ENCODE results near the gene DLG1. TPM values are rescaled to one million over a fixed set of nuclear protein-coding genes. Genes with fewer than 3 reads are reported as not detected.
"Not testable (repeated sequence)": the region's sequence is repeated elsewhere in the genome, so short reads cannot be mapped to it uniquely, and the experiment has no call there.

DLG1 gene
- total and polyA plus RNA-seq, 7 experiments from 2014 or later, result 27.9 to 96.5 (median 85.9) TPM

GRCh38 chr3:197202694-197203093, 95.7 kb downstream of the DLG1 start:
- POLR2A ChIA-PET, result no interaction called here
- CTCF ChIA-PET, result no interaction called here
- no peak for ATAC-seq
- Histone ChIP-seq H3K36me3 (ENCODE audit: control insufficient read depth in 2 of 3, insufficient read depth in 3 of 3, low read length in 3 of 3) (no peaks in the 10 kb centered on the region), H3K4me1 (ENCODE audit: control insufficient read depth in 2 of 2, insufficient read depth in 2 of 2, low read length in 2 of 2) (peaks cover 0 to 9% of the 10 kb centered on the region in 2 donors), H3K27ac (ENCODE audit: low read depth, low read length) (no peak overlapping the region), H3K27me3 (ENCODE audit: control insufficient read depth in 2 of 2, insufficient read depth in 2 of 2, low read length in 2 of 2) (no peaks in the 10 kb centered on the region), H3K4me3 (ENCODE audit: low read length) (no peak overlapping the region), H3K9me3 (ENCODE audit: control insufficient read depth in 2 of 3, low read length in 3 of 3) (no peaks in the 10 kb centered on the region)
- no peak for DNase-seq
- Mint-ChIP-seq H3K36me3 (peaks cover 0 to 8% (median 0%) of the 10 kb centered on the region in 5 donors), H3K27me3 (no peaks in the 10 kb centered on the region), H3K4me3 (peak overlapping the region in 2 of 10 donors; percentile 2 to 22), H3K4me1 (peaks cover 25 to 85% (median 76%) of the 10 kb centered on the region in 7 donors), H3K9me3 (no peaks in the 10 kb centered on the region), H3K27ac (peak overlapping the region in 1 of 9 donors; percentile 67)
- intact Hi-C loops (cut with micrococcal nuclease), result no loop called here

- peaks cover 25 to 86% (median 78%) of the 10 kb centered on the region in 7 donors for H3K4me1 Mint-ChIP-seq
- Histone ChIP-seq H3K27me3 (ENCODE audit: control insufficient read depth in 2 of 2, insufficient read depth in 2 of 2, low read length in 2 of 2) (no peaks in the 10 kb centered on the region), H3K4me3 (ENCODE audit: low read length) (no peak overlapping the region), H3K36me3 (ENCODE audit: control insufficient read depth in 2 of 3, insufficient read depth in 3 of 3, low read length in 3 of 3) (no peaks in the 10 kb centered on the region), H3K4me1 (ENCODE audit: control insufficient read depth in 2 of 2, insufficient read depth in 2 of 2, low read length in 2 of 2) (peaks cover 0 to 9% of the 10 kb centered on the region in 2 donors), H3K9me3 (ENCODE audit: control insufficient read depth in 2 of 3, low read length in 3 of 3) (no peaks in the 10 kb centered on the region), H3K27ac (ENCODE audit: low read depth, low read length) (no peak overlapping the region)
- H3K27ac Mint-ChIP-seq, result peak overlapping the region in 1 of 9 donors; percentile 41
- intact Hi-C loops (cut with micrococcal nuclease), result no loop called here
- POLR2A ChIA-PET, result no interaction called here
- CTCF ChIA-PET, result no interaction called here
- peaks cover 0 to 8% (median 0%) of the 10 kb centered on the region in 5 donors for H3K36me3 Mint-ChIP-seq
- no peak for DNase-seq
- ATAC-seq, result no peak
- no peaks in the 10 kb centered on the region for H3K9me3 Mint-ChIP-seq
- H3K4me3 Mint-ChIP-seq, result no peak overlapping the region
- no peaks in the 10 kb centered on the region for H3K27me3 Mint-ChIP-seq
These were observed 96.5 kb downstream of the DLG1 start for GRCh38 chr3:197201791-197202452.

GRCh38 chr3:197200856-197201255, 97.6 kb downstream of the DLG1 start:
- Mint-ChIP-seq H3K27ac (peak overlapping the region in 2 of 9 donors; percentile 32 to 38), H3K4me1 (peaks cover 25 to 80% (median 75%) of the 10 kb centered on the region in 7 donors)
- ATAC-seq; H3K9me3 Mint-ChIP-seq; H3K4me3 Mint-ChIP-seq; H3K9me3 ChIP-seq (ENCODE audit: control insufficient read depth in 2 of 3, low read length in 3 of 3); H3K4me1 ChIP-seq (ENCODE audit: control insufficient read depth in 2 of 2, insufficient read depth in 2 of 2, low read length in 2 of 2); H3K36me3 ChIP-seq (ENCODE audit: control insufficient read depth in 2 of 3, insufficient read depth in 3 of 3, low read length in 3 of 3); CTCF ChIA-PET; intact Hi-C loops (cut with micrococcal nuclease); POLR2A ChIA-PET; H3K27me3 Mint-ChIP-seq; H3K4me3 ChIP-seq (ENCODE audit: low read length); DNase-seq; H3K27ac ChIP-seq (ENCODE audit: low read depth, low read length); H3K36me3 Mint-ChIP-seq; H3K27me3 ChIP-seq (ENCODE audit: control insufficient read depth in 2 of 2, insufficient read depth in 2 of 2, low read length in 2 of 2): not testable (repeated sequence)

GRCh38 chr3:197197334-197197733, 101.1 kb downstream of the DLG1 start:
- ChIA-PET POLR2A (no interaction called here), CTCF (interaction anchor here (0.6 to 1.4 kb wide), 2 partner anchors 10 to 89 kb away, joined by 3 to 5 read pairs; no protein-coding TSS in a partner anchor)
- Mint-ChIP-seq H3K4me3 (no peak overlapping the region), H3K9me3 (no peaks in the 10 kb centered on the region), H3K4me1 (peaks cover 4 to 61% (median 42%) of the 10 kb centered on the region in 7 donors), H3K27me3 (no peaks in the 10 kb centered on the region), H3K27ac (no peak overlapping the region), H3K36me3 (peaks cover 0 to 16% (median 3%) of the 10 kb centered on the region in 5 donors)
- ATAC-seq (no peak), DNase-seq (peak in 1 of 9 donors; percentile 4)
- Histone ChIP-seq H3K27ac (ENCODE audit: low read depth, low read length) (no peak overlapping the region), H3K27me3 (ENCODE audit: control insufficient read depth in 2 of 2, insufficient read depth in 2 of 2, low read length in 2 of 2) (no peaks in the 10 kb centered on the region), H3K9me3 (ENCODE audit: control insufficient read depth in 2 of 3, low read length in 3 of 3) (no peaks in the 10 kb centered on the region), H3K4me3 (ENCODE audit: low read length) (no peak overlapping the region), H3K36me3 (ENCODE audit: control insufficient read depth in 2 of 3, insufficient read depth in 3 of 3, low read length in 3 of 3) (no peaks in the 10 kb centered on the region), H3K4me1 (ENCODE audit: control insufficient read depth in 2 of 2, insufficient read depth in 2 of 2, low read length in 2 of 2) (no peaks in the 10 kb centered on the region)
- intact Hi-C loops (cut with micrococcal nuclease), result no loop called here

GRCh38 chr3:197196192-197196591, 102.2 kb downstream of the DLG1 start:
- Histone ChIP-seq H3K27ac (ENCODE audit: low read depth, low read length) (no peak overlapping the region), H3K27me3 (ENCODE audit: control insufficient read depth in 2 of 2, insufficient read depth in 2 of 2, low read length in 2 of 2) (no peaks in the 10 kb centered on the region), H3K36me3 (ENCODE audit: control insufficient read depth in 2 of 3, insufficient read depth in 3 of 3, low read length in 3 of 3) (no peaks in the 10 kb centered on the region), H3K9me3 (ENCODE audit: control insufficient read depth in 2 of 3, low read length in 3 of 3) (no peaks in the 10 kb centered on the region), H3K4me1 (ENCODE audit: control insufficient read depth in 2 of 2, insufficient read depth in 2 of 2, low read length in 2 of 2) (no peaks in the 10 kb centered on the region), H3K4me3 (ENCODE audit: low read length) (no peak overlapping the region)
- peaks cover 3 to 54% (median 33%) of the 10 kb centered on the region in 7 donors for H3K4me1 Mint-ChIP-seq
- intact Hi-C loops (cut with micrococcal nuclease), result no loop called here
- no peaks in the 10 kb centered on the region for H3K27me3 Mint-ChIP-seq
- DNase-seq (no peak), ATAC-seq (no peak)
- ChIA-PET POLR2A (no interaction called here), CTCF (no interaction called here)
- H3K9me3 Mint-ChIP-seq, result no peaks in the 10 kb centered on the region
- H3K36me3 Mint-ChIP-seq, result peaks cover 0 to 25% (median 3%) of the 10 kb centered on the region in 5 donors
- no peak overlapping the region for H3K4me3 Mint-ChIP-seq
- peak overlapping the region in 1 of 9 donors; percentile 19 for H3K27ac Mint-ChIP-seq

- ChIA-PET CTCF (no interaction called here), POLR2A (no interaction called here)
- no peak overlapping the region for H3K27ac ChIP-seq (ENCODE audit: low read depth, low read length)
- Mint-ChIP-seq H3K27ac (no peak overlapping the region), H3K36me3 (peaks cover 0 to 25% (median 5%) of the 10 kb centered on the region in 5 donors), H3K27me3 (no peaks in the 10 kb centered on the region), H3K4me3 (no peak overlapping the region), H3K9me3 (no peaks in the 10 kb centered on the region), H3K4me1 (peaks cover 1 to 48% (median 27%) of the 10 kb centered on the region in 7 donors)
- no peaks in the 10 kb centered on the region for H3K9me3 ChIP-seq (ENCODE audit: control insufficient read depth in 2 of 3, low read length in 3 of 3)
- H3K36me3 ChIP-seq (ENCODE audit: control insufficient read depth in 2 of 3, insufficient read depth in 3 of 3, low read length in 3 of 3), result no peaks in the 10 kb centered on the region
- no peaks in the 10 kb centered on the region for H3K4me1 ChIP-seq (ENCODE audit: control insufficient read depth in 2 of 2, insufficient read depth in 2 of 2, low read length in 2 of 2)
- intact Hi-C loops (cut with micrococcal nuclease), result no loop called here
- H3K27me3 ChIP-seq (ENCODE audit: control insufficient read depth in 2 of 2, insufficient read depth in 2 of 2, low read length in 2 of 2), result no peaks in the 10 kb centered on the region
- H3K4me3 ChIP-seq (ENCODE audit: low read length), result no peak overlapping the region
- DNase-seq (no peak), ATAC-seq (no peak)
These were observed 103.1 kb downstream of the DLG1 start for GRCh38 chr3:197195326-197195725.

GRCh38 chr3:197193759-197194158, 104.7 kb downstream of the DLG1 start:
- H3K4me3 ChIP-seq (ENCODE audit: low read length); H3K4me3 Mint-ChIP-seq; H3K27ac ChIP-seq (ENCODE audit: low read depth, low read length); H3K9me3 ChIP-seq (ENCODE audit: control insufficient read depth in 2 of 3, low read length in 3 of 3); POLR2A ChIA-PET; H3K36me3 ChIP-seq (ENCODE audit: control insufficient read depth in 2 of 3, insufficient read depth in 3 of 3, low read length in 3 of 3); DNase-seq; ATAC-seq; H3K27me3 ChIP-seq (ENCODE audit: control insufficient read depth in 2 of 2, insufficient read depth in 2 of 2, low read length in 2 of 2); intact Hi-C loops (cut with micrococcal nuclease); H3K9me3 Mint-ChIP-seq; H3K27me3 Mint-ChIP-seq; CTCF ChIA-PET; H3K4me1 ChIP-seq (ENCODE audit: control insufficient read depth in 2 of 2, insufficient read depth in 2 of 2, low read length in 2 of 2): not testable (repeated sequence)
- Mint-ChIP-seq H3K27ac (peak overlapping the region in 1 of 9 donors; percentile 25), H3K36me3 (peaks cover 0 to 25% (median 5%) of the 10 kb centered on the region in 5 donors), H3K4me1 (peaks cover 10 to 49% (median 25%) of the 10 kb centered on the region in 7 donors)

All from naive thymus-derived CD4-positive, alpha-beta T cell (primary cell).